Central memory CD8-positive, alpha-beta T cell (primary cell): Measurements from ENCODE around the gene LGALS1.
"Not testable (repeated sequence)": the region's sequence is repeated elsewhere in the genome, so short reads cannot be mapped to it uniquely, and the experiment has no call there.

ENCODE experiments used
- ATAC-seq: fragments of 150-1000 bp; cut with Tn5 transposase; replicated peaks from 2 replicates; pipeline ENCODE4 v1.10.0; 2022; ENCODE audit warnings: mild to moderate bottlenecking, moderate FRiP score, moderate number of reproducible peaks; ENCODE audit not compliant: poor library complexity, severe bottlenecking; ENCODE audit errors: extremely low read depth
- DNase-seq, 2 donors: peaks; one replicate each; pipeline ENCODE4 v3.0.0; 2021; ENCODE audit warnings: low spot score in 2 of 2
- H3K27ac Mint-ChIP-seq: one replicate; pipeline ENCODE4 v1.8.0; 2022; ENCODE audit warnings: low read depth, mild to moderate bottlenecking, moderate library complexity, mixed read lengths
- H3K27me3 Mint-ChIP-seq: one replicate; pipeline ENCODE4 v1.8.0; 2022; ENCODE audit warnings: mixed read lengths
- H3K36me3 Mint-ChIP-seq: one replicate; pipeline ENCODE4 v1.8.0; 2022; ENCODE audit warnings: mild to moderate bottlenecking, moderate library complexity, mixed read lengths; ENCODE audit not compliant: insufficient read depth
- H3K4me1 Mint-ChIP-seq: one replicate; pipeline ENCODE4 v1.8.0; 2022; ENCODE audit warnings: mixed read lengths
- H3K4me3 Mint-ChIP-seq: one replicate; pipeline ENCODE4 v1.8.0; 2022; ENCODE audit warnings: mild to moderate bottlenecking, moderate library complexity, mixed read lengths
- H3K9me3 Mint-ChIP-seq: one replicate; pipeline ENCODE4 v1.8.0; 2022; ENCODE audit warnings: mixed read lengths

The LGALS1 gene

GRCh38 chr22:37690901-37691504 is 15.6 kb downstream of the LGALS1 start:
- DNase-seq: no peak
- Mint-ChIP-seq H3K4me1 (peaks cover 23% of the 10 kb centered on the region), H3K27ac (no peak overlapping the region), H3K9me3 (no peaks in the 10 kb centered on the region), H3K4me3 (no peak overlapping the region), H3K36me3 (peaks cover 32% of the 10 kb centered on the region), H3K27me3 (no peaks in the 10 kb centered on the region)
- no peak for ATAC-seq

GRCh38 chr22:37692627-37693285 is 17.3 kb downstream of the LGALS1 start:
- no peaks in the 10 kb centered on the region for H3K9me3 Mint-ChIP-seq
- H3K4me3 Mint-ChIP-seq: no peak overlapping the region
- peaks cover 24% of the 10 kb centered on the region for H3K36me3 Mint-ChIP-seq
- DNase-seq: no peak
- no peaks in the 10 kb centered on the region for H3K27me3 Mint-ChIP-seq
- peaks cover 14% of the 10 kb centered on the region for H3K4me1 Mint-ChIP-seq
- no peak overlapping the region for H3K27ac Mint-ChIP-seq
- ATAC-seq: no peak

- not testable (repeated sequence) for H3K4me1 Mint-ChIP-seq, ATAC-seq, H3K27me3 Mint-ChIP-seq, H3K4me3 Mint-ChIP-seq, H3K9me3 Mint-ChIP-seq, H3K27ac Mint-ChIP-seq, DNase-seq
- peaks cover 24% of the 10 kb centered on the region for H3K36me3 Mint-ChIP-seq
Measured at GRCh38 chr22:37694131-37694530, 18.7 kb downstream of the LGALS1 start.

GRCh38 chr22:37696260-37696656 is 20.8 kb downstream of the LGALS1 start:
- H3K27ac Mint-ChIP-seq, ATAC-seq, H3K4me3 Mint-ChIP-seq, H3K9me3 Mint-ChIP-seq, DNase-seq, H3K27me3 Mint-ChIP-seq, H3K4me1 Mint-ChIP-seq: not testable (repeated sequence)
- peaks cover 17% of the 10 kb centered on the region for H3K36me3 Mint-ChIP-seq

- ATAC-seq (peak; percentile 92), DNase-seq (peak; percentile 53 to 58)
- Mint-ChIP-seq H3K4me1 (peaks cover 5% of the 10 kb centered on the region), H3K27ac (no peak within 1 kb of the TSS), H3K36me3 (peaks cover 12% of the 10 kb centered on the region), H3K4me3 (no peak within 1 kb of the TSS), H3K9me3 (no peaks in the 10 kb centered on the region), H3K27me3 (no peaks in the 10 kb centered on the region)
Measured at GRCh38 chr22:37696657-37697537, 21.5 kb downstream of the LGALS1 start, which contains the start of gene TRIOBP. Gene TRIOBP, plus strand, starts transcription at chr22:37697048. Its CDS starts 4,318 bp downstream, at chr22:37701366.

GRCh38 chr22:37697538-37697835 is 22.1 kb downstream of the LGALS1 start:
- H3K4me1 Mint-ChIP-seq: peaks cover 5% of the 10 kb centered on the region
- ATAC-seq (no peak), DNase-seq (no peak)
- peaks cover 10% of the 10 kb centered on the region for H3K36me3 Mint-ChIP-seq
- no peaks in the 10 kb centered on the region for H3K27me3 Mint-ChIP-seq
- H3K4me3 Mint-ChIP-seq: no peak overlapping the region
- H3K9me3 Mint-ChIP-seq: no peaks in the 10 kb centered on the region
- no peak overlapping the region for H3K27ac Mint-ChIP-seq

- Mint-ChIP-seq H3K4me1 (peaks cover 5% of the 10 kb centered on the region), H3K36me3 (peaks cover 2% of the 10 kb centered on the region), H3K27me3 (no peaks in the 10 kb centered on the region), H3K4me3 (no peak overlapping the region), H3K9me3 (no peaks in the 10 kb centered on the region), H3K27ac (no peak overlapping the region)
- ATAC-seq: no peak
- no peak for DNase-seq
Measured at GRCh38 chr22:37701141-37701786, 25.8 kb downstream of the LGALS1 start.

- no peaks in the 10 kb centered on the region for H3K9me3 Mint-ChIP-seq
- no peak overlapping the region for H3K4me3 Mint-ChIP-seq
- ATAC-seq (no peak), DNase-seq (no peak)
- H3K4me1 Mint-ChIP-seq: no peaks in the 10 kb centered on the region
- no peaks in the 10 kb centered on the region for H3K27me3 Mint-ChIP-seq
- peaks cover 2% of the 10 kb centered on the region for H3K36me3 Mint-ChIP-seq
- no peak overlapping the region for H3K27ac Mint-ChIP-seq
Measured at GRCh38 chr22:37703906-37704305, 28.5 kb downstream of the LGALS1 start.

GRCh38 chr22:37704645-37705044 is 29.2 kb downstream of the LGALS1 start:
- DNase-seq (no peak), ATAC-seq (no peak)
- H3K27me3 Mint-ChIP-seq: no peaks in the 10 kb centered on the region
- H3K36me3 Mint-ChIP-seq: no peaks in the 10 kb centered on the region
- no peaks in the 10 kb centered on the region for H3K9me3 Mint-ChIP-seq
- H3K4me3 Mint-ChIP-seq: no peak overlapping the region
- H3K27ac Mint-ChIP-seq: no peak overlapping the region
- H3K4me1 Mint-ChIP-seq: no peaks in the 10 kb centered on the region

- Mint-ChIP-seq H3K4me1 (no peaks in the 10 kb centered on the region), H3K9me3 (no peaks in the 10 kb centered on the region), H3K27me3 (no peaks in the 10 kb centered on the region), H3K27ac (no peak overlapping the region), H3K4me3 (no peak overlapping the region), H3K36me3 (no peaks in the 10 kb centered on the region)
- DNase-seq (no peak), ATAC-seq (no peak)
Measured at GRCh38 chr22:37705205-37705604, 29.8 kb downstream of the LGALS1 start.

- ATAC-seq: no peak
- Mint-ChIP-seq H3K4me1 (no peaks in the 10 kb centered on the region), H3K9me3 (no peaks in the 10 kb centered on the region), H3K27me3 (no peaks in the 10 kb centered on the region), H3K4me3 (no peak overlapping the region), H3K36me3 (no peaks in the 10 kb centered on the region), H3K27ac (no peak overlapping the region)
- DNase-seq: no peak
Measured at GRCh38 chr22:37708580-37709444, 33.4 kb downstream of the LGALS1 start.

DNA sequence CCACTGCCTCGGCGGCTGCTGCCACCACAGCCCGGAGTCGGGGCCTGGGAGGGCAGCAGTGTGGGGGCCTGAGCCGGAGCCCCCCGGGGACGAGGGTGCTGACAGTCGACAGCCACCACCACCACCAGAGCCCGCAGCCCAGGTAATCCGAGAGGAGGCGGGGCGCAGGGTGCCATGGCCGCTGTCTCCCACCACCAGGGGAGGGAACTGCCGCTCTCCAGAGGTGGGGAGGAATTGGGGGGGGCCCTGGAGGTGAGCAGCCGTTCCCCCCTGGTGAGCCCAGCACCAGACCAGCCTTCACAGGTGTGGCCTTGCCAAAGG is 34.0 kb downstream of the LGALS1 start:
- H3K4me1 Mint-ChIP-seq: no peaks in the 10 kb centered on the region
- no peaks in the 10 kb centered on the region for H3K9me3 Mint-ChIP-seq
- H3K36me3 Mint-ChIP-seq: no peaks in the 10 kb centered on the region
- H3K27ac Mint-ChIP-seq: no peak overlapping the region
- no peak overlapping the region for H3K4me3 Mint-ChIP-seq
- DNase-seq (no peak), ATAC-seq (no peak)
- H3K27me3 Mint-ChIP-seq: no peaks in the 10 kb centered on the region
